GM12873 (cell line): ENCODE data around the gene EHMT1.

Experiments
- TF ChIP-seq, protein P1 (sequence below): IDR thresholded peaks from 2 replicates; pipeline ENCODE4 v1.5.1; 2012; ENCODE audit warnings: low read depth, mild to moderate bottlenecking, moderate library complexity, low read length, control low read depth; ENCODE audit not compliant: insufficient read depth; ENCODE audit errors: missing control alignments

Gene EHMT1

GRCh38 chr9:137731216-137731946, 112.6 kb downstream of the EHMT1 start:
- TF ChIP-seq, protein P1, sequence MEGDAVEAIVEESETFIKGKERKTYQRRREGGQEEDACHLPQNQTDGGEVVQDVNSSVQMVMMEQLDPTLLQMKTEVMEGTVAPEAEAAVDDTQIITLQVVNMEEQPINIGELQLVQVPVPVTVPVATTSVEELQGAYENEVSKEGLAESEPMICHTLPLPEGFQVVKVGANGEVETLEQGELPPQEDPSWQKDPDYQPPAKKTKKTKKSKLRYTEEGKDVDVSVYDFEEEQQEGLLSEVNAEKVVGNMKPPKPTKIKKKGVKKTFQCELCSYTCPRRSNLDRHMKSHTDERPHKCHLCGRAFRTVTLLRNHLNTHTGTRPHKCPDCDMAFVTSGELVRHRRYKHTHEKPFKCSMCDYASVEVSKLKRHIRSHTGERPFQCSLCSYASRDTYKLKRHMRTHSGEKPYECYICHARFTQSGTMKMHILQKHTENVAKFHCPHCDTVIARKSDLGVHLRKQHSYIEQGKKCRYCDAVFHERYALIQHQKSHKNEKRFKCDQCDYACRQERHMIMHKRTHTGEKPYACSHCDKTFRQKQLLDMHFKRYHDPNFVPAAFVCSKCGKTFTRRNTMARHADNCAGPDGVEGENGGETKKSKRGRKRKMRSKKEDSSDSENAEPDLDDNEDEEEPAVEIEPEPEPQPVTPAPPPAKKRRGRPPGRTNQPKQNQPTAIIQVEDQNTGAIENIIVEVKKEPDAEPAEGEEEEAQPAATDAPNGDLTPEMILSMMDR: no peak

DNA sequence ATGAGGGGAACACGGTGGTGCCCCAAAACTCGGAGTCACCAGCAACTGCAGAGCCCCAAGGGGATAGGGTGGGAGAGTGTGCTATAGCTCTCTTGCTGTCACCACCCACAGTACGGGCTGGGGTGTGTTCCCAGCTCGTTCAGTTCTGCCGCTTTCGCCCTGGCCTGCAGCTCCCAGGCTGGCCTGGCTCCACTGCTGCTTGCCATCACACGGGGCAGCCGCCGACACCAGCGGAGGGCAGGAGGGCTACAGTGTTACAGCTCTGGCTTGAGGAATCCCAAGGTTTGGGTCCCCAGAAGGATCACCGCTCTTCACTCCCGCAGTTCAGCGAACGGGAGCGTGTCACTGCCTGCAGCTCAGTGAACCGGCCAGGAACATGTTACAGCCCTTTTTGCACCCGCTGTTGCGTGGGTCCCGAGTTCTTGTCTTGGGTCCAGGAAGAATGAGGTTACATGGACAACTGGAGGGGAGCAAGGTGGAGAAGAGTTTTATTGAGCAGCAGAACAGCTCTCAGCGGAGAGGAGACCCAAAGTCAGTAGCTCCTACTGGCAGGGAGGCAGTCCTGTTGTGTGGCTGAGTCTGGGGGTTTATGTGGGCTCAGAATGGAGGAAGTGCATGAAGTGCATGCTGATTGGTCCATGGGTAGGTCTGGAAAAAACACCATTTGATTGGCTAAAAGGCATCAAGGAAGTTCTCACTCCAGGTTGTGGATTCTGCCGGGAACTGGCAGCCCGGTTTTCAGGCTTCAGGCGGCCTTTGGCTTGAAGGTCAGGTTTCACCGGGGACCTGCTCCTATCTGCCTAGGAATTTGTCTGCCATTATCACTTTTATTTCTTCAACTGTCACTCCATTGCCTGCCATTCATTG, 113.4 kb downstream of the EHMT1 start:
- TF ChIP-seq, protein P1: no peak

- TF ChIP-seq, protein P1: no peak
These were observed 114.6 kb downstream of the EHMT1 start for GRCh38 chr9:137733429-137733828.

DNA sequence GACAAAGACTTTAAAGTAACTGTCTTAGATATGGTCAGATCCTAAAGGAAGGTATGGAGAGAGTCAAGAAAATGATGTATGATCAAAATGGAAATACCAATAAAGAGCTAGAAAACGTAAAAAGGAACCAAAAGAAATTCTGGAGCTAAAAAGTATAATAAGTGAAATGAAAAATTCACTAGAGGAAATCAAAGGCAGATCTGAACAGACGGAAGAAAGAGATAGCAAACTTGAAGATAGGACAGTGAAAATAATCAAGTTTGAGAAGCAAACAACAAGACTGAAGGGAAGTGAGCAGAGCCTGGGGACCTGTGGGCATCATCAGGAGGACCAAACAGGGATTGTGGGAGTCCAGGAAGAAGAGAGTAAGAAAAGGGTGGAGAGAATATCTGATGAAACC, 115.4 kb downstream of the EHMT1 start:
- TF ChIP-seq, protein P1: no peak

DNA sequence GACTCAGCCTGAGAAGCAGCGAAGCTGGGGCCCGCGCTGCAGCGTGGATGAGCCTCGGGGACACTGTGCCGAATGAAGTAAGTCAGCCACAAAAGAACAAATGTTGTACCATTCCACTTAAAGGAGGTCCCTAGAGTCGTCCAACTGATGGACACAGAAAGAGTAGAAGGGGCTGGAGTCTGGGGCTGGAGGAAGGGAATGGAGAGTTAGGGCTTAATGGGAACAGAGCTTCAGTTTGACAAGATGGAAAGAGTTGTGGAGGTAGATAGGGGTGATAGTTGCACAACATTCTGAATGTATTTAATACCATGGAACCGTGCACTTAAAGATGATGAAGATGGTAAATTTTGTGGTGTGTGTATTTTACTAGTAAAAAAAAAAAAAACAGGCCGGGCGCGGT, 119.9 kb downstream of the EHMT1 start:
- TF ChIP-seq, protein P1: no peak

- TF ChIP-seq, protein P1: no peak
These were observed 120.8 kb downstream of the EHMT1 start for GRCh38 chr9:137739371-137740309.
